Thyroid gland (tissue), 4 donors: ENCODE results near the gene PRPSAP2.
"Not testable (repeated sequence)": the region's sequence is repeated elsewhere in the genome, so short reads cannot be mapped to it uniquely, and the experiment has no call there.

Experiments
- CTCF ChIP-seq, 6 experiments: fragments of 200-600 bp in 3 of 6; fragments of 450-650 bp in 3 of 6; sonication (generic) in 3 of 6; IDR thresholded peaks; one replicate each; pipeline ENCODE4 v1.5.1; 2016 to 2019; ENCODE audit warnings: antibody characterized with exemption in 6 of 6, mild to moderate bottlenecking in 2 of 6, inconsistent platforms in 1 of 6, moderate library complexity in 1 of 6
- POLR2A ChIP-seq, 2 donors: fragments of 450-650 bp; IDR thresholded peaks; one replicate each; pipeline ENCODE4 v1.6.1; 2017; ENCODE audit warnings: antibody characterized with exemption in 2 of 2, mild to moderate bottlenecking in 2 of 2, moderate library complexity in 1 of 2

GRCh38 chr17:18956021-18956420, 98.1 kb downstream of the PRPSAP2 start:
- not testable (repeated sequence) for TF ChIP-seq CTCF, POLR2A (IDR thresholded peaks at IDR 0.05)
